Measurements from ENCODE around the gene FBXW8.
A peak's percentile ranks its signal among the peaks of the same experiment; 100 is the strongest.

FBXW8 gene

DNA sequence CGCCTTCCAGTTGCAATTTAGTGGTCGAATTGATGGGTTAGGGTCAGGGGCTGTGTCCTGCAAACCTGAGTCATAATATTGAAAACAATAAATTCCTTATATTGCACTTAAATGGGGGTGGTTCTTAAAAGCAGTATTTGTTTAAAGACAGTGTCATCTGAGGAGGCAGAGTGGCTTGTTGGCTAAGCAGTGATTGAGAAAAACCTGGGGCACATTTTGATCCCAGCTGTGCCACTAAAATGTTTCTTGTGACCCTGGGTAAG lies 48.4 kb downstream of the FBXW8 start:
- no peak for DNase-seq

DNA sequence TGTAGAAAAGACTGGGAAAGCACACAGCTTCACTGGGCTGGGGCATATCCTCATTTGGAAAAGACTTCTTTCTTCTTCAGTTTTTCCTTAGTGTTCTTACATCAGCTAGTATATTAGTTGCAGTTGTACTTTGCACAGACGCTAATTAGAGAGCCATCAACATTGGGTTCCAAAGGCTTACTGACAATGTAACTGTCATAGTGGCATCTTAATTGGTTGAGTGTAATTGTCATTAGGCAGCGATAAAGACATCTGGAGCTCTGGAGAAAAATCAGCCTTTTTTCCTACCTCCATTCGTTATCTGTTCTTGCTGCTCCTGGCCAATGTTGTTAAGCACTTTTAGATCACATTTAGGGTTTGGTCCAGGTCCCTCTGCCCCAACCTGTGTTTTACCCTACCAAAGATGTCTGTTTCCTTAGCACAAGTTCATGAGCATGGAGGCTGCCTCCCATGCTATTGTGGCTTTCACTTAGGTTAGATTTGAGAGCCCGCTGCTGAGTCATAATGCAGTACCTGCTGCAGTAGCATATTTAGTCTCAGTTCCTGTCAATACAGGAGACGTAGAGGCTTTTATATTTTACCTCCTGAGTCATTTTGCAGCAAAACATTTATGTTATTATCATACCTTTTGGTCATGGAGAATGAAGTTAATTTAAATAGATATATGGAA lies 49.2 kb downstream of the FBXW8 start:
- DNase-seq, result no peak

DNA sequence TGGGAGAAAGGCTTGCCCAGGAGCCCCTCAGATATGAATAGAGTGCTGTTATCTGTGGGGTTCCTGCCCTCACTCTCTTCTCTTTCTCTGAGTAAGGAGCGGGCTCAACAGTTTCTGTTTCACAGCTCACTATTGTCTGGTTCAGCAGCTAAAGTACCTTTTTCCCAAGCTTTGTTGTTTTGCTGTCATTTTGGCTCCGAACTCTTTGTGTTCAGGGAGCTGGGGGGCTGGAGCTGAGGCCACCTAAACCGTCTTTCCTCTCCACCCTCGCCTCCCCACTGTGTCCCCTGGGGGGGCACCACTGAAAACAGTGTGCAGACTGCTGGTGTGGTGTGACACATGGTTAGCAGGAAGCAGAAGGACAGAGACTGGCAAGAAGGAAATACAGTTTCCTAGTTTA lies 51.4 kb downstream of the FBXW8 start:
- DNase-seq, result no peak

DNA sequence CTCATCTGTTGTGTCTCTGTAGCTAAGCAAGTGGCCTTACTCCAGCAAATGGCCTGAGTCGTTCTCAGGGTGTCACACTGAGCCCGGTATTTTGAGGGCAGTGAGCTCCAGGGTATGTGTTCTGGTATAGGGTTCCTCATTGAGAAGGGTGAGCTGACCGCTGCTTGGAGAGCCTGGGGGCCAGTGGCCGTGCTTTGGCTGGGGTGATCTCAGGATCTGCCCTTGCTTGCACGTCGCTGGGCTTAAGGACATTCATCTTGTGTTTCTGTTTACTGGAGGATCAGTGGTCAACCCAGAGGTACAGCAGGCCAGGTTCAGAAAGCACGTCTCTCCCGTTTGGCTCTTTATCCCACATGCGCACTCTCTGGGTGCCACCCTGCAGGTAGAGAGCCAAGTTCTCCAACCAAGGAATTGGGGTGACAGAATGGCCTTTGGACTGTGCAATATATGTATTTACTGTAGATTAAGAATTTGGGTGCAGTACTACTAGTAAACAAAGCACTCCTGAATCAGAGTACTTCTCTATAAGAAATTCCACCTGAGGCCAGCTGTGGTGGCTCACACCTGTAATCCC lies 52.1 kb downstream of the FBXW8 start:
- DNase-seq, result no peak

DNA sequence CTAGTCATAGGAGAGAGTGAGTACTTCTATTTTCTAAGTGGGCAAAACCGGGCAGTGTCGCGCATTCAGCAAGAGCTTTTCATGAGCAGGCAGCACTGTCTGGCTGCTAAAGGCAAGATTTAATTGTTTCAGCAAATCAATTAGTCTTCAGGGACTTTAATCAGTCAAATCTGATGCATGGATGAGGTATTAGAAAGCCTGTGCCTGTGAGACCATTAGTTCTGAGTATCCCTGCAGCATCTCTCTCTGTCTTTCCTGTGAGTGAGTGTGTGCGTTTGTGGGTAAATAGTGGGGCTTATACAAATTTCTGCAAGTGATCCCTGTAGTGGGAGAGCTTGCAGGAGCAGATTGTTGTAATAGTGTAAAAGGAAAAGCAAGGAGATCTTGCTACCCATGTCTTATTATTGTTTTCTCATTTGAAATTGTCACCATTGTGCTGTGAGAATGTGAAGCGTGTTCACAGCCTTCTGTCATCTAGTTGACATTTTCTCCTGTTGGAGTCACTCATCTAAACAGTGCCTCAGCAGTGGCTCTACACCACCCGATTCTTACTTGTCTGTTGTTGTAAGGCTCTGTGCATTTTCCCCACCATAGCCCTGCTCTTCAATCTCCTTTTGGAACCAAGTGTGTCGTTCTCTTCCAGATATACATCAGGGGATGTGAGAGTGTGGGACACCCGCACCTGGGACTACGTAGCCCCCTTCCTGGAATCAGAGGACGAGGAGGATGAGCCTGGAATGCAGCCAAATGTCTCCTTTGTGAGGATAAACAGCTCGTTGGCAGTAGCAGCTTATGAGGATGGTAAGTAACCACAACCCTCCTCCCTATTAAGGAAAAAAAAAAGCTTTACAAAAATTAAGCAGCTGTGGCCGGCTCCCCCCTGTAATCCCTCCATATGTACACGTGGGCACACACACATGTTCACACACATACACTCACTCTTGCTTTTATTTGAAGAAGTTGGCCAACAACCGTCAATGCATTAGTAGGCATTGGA lies 53.6 kb downstream of the FBXW8 start:
- DNase-seq, result no peak

DNA sequence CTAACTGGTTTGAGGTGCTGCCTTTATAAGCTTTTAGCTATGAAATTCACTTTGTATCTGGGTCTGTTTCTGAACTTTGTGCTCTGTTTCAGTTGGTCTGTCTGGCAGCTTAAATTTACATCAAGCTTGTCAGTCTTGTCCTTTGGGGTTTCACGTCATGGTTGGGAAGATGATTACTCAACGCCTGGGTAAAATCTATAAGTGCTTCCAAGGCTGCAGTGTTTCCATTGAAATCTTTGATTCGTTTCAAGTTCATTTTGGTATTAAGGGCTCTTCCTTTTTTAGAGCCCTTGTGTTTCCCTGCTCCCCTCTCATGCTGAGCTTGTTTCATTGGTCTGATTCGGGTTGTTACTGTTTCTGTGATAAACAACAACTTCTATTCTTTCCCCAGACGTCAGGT lies 58.2 kb downstream of the FBXW8 start:
- no peak for DNase-seq

DNA sequence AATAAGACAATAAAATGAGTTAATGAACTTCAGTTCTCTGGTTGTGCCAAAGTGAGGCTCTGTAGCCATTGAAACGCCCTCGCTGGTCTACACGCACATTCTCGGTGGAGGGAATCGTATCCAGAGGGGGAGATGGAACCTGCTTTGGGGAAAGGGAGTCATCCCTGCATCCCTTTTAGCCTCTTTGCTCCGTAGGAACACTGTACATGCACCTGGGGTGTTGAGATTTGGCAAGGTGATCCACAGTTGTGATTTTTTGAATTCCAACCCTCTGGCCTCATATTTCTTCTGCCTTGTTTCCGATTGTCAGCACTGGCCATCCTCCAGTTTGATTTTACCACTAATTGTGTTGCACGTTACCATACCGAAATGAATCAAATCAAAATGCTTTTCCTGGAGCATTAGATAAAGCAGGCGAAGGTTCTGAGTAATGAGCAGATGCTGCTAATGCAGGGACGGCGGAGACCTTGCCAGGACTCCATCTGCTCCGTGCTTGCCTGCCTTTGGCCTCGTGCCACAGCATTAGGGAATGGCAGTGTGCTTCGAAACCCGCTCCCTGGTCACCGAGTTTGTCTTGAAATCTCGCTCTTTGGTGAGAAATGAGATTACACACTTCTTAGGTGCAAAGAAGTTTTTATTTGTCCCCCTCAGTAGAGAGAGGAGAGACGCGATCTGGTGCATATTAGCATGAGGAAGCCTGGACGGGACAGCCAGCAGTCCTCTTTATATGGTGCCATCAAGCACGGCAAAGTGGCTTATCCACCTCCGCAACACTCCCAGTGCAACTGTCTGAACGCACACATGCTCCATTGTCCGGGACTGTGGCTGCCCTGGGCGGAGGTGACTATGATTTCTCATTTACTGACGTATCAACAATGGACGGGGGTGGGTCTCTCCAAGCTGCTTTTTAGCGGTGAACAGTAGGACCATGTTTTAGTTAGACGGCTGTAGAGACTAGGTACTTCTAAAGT lies 59.1 kb downstream of the FBXW8 start:
- DNase-seq, result no peak

DNA sequence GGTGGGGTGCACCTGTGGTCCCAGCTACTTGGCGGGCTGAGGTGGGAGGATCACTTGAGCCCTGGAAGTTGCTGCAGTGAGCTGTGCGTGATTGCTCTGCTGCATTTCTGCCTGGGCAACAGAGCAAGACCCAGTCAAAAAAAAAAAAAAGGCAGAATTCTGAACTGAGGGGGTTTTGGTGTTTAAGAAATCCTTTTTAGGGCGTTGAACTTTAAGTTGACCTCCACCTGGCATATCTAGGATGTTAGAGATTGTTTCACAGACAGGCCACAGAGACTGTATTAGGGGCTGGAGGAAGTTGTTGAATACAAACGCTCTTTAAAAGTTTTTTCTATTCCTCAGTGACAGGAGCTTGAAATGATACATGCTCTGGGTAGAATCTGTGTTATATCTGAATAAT lies 60.5 kb downstream of the FBXW8 start:
- no peak for DNase-seq

DNA sequence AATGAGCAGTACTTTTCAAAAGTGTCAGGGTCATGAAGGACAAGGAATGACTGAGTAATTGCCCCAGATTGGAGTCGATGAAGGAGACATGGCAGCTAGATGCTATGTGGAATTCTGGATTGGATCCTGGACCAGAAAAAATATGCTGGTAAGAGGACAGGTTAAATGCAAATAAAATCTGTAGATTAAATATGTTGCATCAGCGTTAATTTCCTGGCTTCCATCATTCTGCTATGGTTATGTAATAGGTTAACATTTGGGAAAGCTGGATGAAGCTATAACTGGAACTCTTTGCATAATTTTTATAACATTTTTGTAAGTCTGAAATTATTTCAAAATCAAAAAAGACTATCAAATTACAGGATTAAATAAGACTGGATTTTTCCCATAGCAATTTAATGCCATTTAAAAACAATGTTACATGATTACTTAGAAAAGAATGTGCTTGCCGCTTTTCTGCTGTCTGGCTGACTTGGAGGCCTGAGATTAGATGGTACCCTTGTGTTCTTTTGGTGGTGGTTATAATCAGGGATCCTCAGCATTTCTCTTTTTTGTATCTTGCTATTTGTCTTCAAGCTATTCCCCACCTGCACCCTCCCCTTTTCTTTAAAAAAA lies 65.1 kb downstream of the FBXW8 start:
- peak; percentile 64 for DNase-seq

DNA sequence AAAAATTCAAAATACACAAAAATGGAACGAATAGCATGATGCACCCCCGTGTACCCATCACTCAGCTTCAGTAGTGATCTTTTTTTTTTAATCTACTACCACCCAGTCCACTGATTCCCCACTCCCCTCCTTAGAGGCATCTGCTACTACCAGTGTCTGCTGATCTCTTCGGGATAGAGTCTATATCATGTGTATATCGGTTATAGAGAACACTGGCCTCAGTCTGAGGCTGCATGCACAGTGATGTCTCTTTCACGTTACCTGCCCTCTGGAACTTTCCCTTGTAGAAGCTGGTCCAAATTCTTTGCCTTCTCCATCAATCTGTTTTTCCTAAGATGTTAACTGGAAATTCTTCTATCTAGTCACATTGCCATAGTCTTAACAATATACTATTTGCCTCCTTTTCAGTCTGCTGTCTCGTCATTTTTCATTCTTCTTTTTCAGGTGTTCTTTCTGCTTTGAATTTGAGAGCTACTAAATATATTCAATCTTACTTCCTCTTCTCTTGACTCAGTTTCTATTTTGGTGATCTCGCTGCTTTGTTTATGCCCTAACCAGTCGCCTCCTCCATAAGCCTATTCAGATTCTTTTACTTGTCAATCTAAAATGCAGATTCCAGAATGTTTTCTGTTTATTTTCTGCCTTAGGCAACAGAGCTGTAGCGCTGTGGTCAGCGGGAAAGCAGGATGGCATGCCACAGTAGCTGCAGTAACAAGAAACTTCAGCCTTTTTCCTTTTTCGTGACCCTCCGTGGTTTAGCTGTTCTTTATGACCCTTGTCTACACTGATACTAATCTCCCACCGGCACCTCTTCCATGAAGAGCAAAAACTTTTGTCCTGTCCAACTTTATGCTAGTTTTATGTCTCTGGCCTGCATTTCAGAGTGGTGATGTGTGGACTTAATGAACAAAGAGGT lies 67.0 kb downstream of the FBXW8 start:
- DNase-seq, result no peak

DNA sequence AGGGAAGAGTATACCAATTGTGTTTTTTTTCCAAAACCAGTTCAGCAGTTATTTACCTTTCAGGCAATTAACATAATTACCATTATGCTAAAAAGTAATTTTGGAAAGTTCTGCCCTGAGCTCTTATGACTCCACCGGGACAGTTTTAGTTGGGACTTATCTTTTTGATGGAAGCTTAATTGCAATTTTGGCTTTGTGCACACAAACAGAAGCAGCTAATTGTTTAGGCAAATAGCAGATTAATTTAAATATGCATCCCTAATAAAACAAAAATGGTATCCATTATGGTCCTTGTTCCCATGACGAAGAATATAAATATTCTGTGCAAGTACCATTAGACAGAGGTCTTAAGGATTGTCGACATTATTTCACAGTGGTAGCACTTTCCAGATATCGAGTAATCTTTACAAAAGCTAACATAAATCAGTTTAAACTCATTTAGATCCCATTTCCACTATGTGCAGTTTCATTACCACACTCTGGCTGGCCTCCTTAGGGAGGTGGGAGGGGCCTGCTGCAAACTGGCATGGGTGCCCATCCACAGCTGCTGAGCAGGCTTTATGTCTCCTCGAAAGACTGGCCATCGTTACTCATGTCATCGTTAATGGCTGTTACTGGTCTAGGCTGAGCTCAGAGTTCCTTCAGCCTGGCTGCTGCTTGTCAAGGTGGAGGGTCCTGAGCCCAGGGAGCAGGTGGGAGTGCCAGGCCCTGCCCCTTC lies 68.2 kb downstream of the FBXW8 start:
- DNase-seq, result no peak

DNA sequence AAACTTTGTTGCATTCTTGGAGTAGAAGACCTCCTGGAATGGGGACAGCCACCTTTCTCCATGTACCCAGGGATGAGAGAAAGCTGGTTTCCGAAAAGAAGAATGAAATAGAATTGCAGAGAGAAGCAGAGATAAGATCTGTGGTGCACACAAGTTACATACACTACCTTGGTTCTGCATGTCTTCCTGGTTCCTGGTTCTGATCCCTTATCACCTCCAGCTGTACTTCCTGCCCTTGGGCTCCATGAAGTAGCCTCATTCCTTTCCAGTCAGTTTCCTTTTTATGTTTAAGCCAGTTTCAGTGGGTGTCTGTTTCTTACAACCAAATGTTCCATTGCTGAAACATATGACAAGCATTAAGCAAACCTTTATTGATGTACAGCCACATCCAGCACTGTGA lies 69.3 kb downstream of the FBXW8 start:
- no peak for DNase-seq

DNA sequence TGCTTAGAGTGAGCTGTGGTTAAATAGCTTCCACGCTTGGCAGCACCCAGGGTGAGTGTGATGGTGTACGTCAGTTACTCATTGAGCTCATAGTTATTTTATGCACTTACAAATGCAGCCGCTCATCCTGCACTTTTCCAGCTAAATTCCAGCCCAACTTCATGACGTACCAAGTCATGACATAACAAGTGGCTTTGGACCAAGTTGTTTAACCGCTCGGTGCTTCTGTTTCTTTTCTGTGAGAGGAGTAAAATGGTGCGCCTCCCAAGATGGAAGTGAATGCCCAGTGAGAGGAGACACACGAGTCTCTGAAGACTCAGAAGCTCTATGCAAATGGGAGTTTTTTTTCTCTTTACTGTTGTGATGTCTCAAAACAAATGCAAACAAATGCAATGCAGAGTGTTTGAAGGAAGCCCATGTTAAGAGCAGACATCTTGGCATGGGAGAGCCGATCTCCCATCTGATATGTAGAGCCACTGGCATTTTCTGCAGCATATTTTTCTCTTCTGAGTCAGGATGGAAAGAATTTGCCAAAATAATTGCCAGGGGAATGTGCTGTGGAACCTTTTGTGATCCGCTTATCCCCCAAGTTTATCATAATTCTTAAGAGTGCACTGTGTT lies 72.2 kb downstream of the FBXW8 start:
- peak; percentile 84 for DNase-seq

DNA sequence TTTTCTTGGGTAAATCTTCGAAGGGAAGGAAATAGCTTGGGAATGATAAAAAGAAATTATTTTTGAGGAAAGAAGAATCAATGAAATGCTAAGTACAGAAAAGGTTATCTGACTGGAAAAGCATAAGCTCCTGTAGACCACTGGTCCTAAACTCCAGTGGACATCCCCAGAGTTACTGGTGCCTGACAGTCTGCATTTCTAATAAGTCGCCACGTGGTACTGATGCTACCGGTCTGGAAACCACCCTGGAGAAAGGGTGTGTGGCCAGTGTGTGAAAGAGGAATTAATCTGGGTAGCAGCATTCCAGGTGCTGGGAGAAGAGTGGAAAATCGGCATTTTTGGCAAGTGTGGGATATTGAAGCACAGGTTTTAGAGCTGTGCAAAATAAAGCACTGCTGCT lies 73.3 kb downstream of the FBXW8 start:
- no peak for DNase-seq

DNA sequence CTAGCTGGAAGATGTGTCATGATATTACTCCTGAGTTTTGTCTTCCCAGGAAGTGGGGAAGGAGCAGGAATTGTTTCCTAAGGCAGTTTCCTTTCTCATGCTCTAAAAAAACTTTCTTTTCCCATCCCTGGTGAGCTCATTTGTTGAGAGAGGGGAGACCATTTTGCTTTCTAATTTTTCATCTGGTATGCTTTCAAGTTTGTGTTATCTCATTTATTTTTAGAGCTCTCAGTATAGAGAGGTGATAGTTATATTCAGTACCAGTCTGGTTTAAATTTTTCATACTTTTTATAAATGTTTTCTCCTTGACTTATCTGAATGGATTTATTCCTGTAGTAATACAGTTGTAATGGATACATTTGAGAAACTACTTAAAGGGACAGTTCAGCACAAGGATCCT lies 79.6 kb downstream of the FBXW8 start:
- DNase-seq, result no peak

DNA sequence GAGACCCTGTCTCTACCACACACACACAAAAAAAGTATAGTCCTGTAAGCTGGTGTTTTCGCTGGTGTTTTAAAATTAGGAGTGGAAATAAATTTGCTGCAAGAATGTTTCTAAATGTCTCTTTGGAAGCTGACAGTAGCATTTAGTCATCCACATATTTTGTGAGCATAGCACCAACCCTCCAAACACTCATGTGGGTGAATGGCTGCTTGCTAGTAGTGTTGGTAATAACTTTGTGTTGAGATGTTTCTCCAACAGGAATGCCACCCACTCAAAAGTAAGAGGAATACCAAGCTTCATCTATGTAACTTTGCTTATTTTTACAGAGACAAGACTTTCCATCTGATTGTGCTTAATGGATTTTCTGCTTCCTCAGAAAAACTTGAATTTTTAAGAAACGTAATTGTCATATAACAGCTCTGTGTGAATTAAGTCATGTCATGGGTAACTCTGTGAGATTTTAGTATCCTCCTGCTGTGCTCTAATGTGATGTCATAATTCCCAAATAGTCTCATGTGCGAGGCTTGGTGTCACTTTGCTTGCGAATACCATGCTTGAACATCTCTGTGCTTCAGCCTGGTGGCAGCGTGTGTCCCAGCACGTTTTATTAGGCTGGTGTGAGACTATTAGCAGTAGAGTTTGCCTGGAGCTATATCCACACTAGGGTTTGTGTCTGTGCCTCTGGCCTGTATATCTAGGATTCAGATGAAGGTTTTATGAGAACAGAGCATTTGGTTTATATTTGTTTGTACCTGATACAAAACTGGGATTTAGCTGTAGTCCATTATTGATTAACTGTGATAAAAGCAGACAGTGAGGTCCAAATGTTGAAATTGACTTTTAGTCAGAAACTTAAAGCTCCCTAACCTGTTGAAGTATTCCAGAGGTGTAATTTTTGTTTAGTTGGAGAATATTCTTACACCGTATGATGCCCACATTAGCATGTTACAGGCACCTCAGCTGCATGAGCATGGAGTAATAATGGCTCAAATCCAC lies 80.5 kb downstream of the FBXW8 start:
- DNase-seq, result peak; percentile 22

DNA sequence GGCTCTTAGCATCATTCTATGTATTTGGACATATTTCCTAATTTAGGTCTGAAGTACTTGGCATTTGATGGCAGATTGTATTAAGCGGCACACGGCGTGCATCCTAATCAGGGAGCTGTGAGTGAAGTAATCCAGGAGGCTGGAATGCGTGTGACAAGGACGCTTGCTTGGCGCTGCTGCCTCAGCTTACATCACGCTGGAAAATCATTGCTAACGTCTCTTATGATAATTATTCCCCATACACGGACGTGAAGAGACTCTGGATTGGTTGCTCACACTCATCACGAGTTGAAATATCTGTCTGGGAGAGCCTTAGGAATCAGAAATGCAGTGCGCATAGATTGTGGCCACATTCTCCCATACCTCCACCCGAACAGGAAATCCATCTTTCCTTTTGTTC lies 85.3 kb downstream of the FBXW8 start:
- DNase-seq, result peak; percentile 6

DNA sequence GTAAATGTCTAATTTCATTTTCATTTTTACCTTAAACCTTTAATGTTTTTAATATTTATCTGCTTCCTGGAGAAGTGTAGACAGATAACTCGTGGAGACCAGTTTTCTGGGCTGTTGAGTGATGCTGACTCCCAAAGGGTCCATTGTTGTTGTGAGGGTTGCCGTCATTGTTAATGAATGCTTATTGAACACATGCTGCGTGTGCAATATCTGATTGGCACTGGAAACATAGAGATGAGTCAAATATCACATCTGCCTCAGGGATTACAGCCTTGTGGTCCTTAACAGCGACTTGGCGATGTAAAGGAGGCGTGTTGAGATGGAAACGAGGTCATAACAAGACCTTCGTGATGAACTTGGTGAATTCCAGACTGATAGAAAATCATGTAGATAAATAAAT lies 85.9 kb downstream of the FBXW8 start:
- DNase-seq, result peak; percentile 11

DNA sequence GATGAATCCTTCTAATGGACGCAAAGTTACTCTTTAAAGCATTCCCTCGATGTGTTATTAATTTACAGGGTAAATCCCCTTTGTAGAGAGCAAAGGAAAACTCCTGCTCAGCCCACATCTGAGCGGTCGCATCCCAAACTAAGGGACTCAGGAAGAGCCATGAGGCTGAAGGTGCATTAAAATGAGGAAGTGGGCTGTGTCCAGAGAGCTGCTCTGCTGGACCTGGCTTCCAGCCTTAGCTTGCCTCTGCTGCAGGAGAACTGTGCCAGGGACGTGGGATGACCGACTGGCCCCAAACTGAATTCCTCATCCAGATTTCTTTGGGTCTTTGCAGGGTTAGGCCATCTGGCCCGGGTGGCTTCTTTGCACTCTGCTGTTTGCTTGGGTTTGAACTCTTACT lies 88.3 kb downstream of the FBXW8 start:
- no peak for DNase-seq
